Limb (tissue), 2 donors: ENCODE measurements around the gene PRPSAP1.

ENCODE experiments used
- DNase-seq, 2 donors: peaks; one replicate each; pipeline ENCODE4 v3.0.0-alpha.2; 2016; ENCODE audit errors: extremely low spot score in 2 of 2

Gene PRPSAP1

DNA sequence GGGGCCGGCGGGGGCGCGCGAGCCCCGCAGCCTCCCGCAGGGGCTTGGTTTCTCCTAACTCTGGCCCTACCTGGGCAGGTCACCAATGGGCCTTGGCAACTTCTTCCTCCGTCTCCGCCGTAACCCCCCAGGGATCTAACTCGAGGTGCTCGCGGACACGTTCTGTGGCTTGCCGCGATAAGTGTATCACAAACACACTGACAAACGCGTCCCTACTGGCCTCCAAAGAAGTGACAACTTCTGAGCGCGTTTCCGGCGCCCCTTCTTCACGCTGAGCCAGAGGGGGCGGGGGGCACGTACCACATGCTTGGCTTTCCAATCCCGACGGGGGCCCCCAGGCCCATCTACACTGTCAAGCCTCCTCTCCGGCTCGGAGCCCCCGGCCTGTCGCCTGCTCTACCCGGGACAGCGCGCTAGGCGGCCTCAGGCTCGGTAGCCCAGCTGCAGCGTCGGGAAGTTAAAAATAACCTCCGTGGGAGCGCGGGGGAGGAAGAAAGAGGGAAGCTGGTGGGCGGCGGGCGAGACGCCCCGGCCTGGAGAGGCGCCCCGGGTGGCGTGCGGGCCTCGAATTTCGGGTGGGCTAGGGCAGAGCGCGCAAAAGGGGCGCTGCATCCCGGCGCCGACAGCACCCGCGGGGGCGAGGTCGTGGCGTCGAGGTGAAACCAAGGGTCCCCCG is 30.0 kb upstream of the PRPSAP1 start:
- DNase-seq = peak; percentile 32 to 74

DNA sequence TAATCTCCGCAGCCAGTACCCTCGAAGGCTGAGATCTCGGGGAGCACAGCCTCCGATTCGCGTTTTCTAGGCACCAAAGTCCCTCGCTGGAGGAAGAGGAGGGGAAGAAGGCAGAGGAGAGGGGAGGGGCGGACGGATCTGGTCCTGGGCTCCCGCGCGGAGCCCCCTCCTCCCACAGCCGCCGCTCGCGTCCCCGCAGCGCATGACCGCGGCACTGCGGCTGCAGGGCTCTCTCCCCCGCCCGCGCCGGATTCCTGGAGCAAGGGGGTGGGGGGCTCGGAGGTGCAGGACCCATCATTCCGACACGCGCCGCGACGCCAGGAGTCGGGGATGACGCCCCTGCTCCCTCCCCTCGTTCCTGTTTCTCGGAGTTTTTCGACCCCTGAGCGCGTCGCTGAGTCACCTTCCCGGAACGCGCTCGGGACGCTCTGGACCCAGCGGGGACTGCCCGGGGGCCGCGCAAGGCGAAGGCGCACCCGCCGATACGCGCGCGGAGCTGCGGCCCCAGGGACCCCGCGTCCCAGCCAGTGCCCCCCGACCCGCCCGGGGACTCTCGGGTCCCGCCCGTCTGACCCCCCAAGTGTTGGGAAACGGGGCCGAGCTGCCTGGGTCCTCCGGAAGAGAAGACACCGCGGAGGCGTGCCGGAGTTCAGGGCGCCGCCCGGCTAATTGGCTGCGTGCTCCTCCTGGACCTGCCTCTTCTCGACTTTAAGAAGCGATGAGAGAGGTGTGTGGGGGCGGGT is 29.3 kb upstream of the PRPSAP1 start:
- peak in 1 of 2 donors; percentile 78 for DNase-seq

DNA sequence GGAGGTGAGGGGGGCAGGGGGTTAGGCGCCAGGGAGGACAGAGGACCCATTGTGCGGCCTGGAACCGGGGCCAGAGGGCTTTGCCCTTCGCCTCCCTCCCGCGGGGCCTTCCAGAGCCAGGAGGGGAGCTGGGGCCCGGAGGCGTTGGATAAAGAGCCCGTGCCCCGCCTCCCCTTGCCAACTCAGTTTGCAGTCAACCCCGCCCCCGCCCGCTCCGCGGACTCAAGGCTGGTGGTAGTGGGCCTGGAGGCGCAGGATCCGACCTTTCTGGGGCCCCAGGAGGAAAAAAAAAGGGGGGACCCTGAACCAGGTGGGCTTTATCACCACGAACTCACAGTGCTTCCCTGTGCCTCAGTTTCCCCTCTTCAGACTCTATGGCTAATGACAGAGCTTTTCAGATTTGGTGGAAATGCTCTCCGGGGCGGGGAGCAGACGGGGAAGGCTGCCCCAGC is 28.7 kb upstream of the PRPSAP1 start:
- peak in 1 of 2 donors; percentile 75 for DNase-seq

DNA sequence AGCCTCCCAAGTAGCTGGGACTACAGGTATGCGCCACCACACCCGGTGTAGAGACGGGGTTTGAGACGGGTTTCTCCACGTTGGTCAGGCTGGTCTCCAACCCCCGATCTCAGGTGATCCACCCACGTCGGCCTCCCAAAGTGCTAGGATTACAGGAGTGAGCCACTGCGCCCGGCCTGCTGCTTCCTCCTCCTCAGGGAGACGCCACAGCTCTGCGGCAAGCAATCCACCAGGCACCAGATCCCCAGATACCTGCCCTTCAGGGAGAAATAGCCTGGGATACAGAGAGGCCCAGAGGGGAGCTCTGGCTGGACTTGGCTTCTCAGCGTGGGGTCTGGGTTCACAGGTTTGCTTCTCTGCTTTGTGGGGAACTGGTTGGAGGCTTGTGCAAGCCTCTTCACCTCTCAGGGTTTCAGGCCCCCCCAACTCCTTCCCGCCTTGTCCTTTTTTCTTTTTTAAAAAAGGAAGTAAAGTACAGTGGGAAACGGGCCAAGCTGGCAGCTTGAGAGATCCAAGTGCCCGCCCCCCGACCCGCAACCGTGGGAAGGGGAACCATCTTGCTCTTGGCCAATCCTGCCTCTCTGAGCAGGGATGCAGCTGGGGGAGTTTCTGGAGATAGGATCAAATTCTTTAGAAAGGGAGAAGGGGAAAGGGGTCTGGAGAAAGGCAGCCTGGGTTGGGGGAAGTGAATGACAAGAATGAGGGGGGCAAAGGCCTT is 28.1 kb upstream of the PRPSAP1 start:
- DNase-seq = no peak

DNA sequence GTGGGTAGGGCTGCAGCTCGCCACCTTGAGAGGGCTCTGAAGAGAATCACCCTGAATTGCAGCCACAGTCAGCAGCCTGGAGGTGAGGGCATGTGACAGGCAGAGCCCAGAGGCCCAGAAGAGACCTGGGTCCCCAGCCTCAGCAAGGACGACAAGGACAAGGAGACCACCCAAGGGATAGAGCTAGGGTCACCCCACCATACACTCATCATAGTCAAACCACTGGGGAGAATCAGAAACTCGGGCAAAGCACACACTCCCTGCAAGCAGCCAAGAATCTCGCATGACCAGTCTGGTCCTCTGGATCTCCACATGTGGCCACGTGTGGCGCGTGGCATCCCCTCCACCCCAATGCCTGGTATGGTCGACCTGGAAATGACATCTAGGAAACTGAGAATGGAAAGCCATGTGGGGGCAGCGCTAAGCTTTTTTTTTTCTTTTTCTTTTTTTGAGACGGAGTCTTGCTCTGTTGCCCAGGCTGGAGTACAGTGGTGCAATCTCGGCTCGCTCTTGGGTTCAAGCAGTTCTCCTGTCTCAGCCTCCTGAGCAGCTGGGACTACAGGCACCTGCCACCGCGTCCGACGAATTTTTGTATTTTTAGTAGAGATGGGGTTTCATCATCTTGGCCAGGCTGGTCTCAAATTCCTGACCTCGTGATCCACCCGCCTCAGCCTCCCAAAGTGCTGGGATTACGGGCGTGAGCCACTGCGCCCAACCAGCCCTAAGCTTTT is 26.1 kb upstream of the PRPSAP1 start:
- no peak for DNase-seq

DNA sequence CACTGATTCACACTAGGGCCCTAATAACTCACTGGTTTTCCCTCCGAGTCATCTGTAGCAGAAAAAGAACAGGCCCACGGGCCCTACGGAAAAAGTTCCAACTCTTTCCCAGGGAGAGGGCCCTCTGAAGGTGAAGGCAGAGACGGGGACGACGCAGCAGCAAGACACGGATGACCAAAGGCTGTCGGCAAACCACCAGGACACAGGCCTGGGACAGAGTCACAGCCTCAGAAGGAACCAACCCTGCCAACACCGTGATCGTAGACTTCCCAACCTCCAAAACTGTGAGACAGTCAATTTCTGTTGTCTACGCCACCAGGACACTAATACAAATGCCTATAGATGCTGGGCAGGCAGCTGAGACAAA is 25.5 kb upstream of the PRPSAP1 start:
- no peak for DNase-seq

DNA sequence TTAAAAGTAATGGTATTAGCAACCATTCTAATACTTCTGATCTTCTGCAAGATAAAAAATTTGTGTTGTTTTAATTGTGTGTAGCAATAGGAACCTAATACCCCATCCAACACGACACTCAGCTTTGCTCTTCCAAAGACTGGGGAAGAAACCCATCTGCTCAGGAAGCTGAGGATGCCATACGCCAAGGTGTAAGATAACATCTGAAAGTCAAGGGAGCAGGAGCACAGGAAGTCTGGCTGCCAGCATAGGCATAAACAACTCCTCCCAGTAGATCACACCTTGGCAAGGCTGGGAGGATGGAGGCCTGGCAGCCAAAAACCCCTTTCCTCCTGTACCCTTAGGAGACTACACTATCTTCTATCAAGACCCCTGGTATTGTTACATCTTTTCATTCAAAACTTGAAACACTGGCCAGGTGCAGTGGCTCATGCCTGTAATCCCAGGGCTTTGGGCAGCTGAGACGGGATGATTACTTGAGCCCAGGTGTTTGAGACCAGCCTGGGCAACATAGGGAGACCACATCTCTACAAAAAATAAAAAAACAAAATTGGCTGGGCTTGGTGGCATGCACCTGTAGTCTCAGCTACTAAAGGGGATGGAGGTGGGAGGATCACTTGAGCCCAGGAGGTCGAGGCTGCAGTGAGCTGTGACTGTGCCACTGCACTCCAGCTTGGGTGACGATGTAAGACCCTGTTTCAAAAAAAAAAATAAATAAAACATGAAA is 25.0 kb upstream of the PRPSAP1 start:
- no peak for DNase-seq

DNA sequence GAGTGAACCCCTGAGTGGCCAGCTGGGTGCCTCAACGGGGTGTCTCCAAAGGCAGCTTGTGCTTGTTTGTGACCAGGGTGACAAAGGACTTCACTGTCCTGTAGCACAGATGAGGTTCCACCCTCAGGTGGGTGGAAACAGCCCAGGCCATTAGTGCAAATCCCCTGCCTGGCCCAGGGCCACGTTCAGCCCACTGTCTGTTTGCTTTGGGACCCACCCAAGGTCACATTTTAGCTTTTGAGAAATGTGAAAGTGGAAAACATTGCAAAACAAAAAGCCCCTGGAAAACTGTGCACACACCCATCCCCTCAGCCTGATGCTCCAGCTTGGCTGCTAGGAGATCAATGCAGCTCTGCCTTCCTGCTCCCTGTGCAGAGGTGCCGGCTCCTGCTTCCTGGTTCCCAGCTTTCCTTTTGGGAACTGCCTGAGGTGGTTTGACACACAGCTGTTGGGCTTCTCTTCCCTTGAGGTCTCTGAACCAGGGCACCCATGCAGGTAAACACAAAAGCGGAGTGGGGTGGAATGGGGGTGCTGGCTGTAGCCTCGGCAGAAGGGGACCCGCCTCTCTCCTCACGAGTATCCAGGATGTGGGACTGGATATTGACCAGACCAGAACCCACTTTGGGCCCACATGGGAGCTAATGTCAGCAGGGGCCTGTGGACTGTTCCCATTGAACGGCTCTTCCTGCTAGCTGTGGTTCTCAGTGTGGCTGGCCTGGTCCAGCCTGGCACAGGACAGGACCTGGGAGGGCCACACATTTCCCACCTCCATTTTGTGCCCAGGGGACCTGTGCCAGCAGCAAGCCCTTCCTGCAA is 22.8 kb upstream of the PRPSAP1 start:
- DNase-seq = no peak

DNA sequence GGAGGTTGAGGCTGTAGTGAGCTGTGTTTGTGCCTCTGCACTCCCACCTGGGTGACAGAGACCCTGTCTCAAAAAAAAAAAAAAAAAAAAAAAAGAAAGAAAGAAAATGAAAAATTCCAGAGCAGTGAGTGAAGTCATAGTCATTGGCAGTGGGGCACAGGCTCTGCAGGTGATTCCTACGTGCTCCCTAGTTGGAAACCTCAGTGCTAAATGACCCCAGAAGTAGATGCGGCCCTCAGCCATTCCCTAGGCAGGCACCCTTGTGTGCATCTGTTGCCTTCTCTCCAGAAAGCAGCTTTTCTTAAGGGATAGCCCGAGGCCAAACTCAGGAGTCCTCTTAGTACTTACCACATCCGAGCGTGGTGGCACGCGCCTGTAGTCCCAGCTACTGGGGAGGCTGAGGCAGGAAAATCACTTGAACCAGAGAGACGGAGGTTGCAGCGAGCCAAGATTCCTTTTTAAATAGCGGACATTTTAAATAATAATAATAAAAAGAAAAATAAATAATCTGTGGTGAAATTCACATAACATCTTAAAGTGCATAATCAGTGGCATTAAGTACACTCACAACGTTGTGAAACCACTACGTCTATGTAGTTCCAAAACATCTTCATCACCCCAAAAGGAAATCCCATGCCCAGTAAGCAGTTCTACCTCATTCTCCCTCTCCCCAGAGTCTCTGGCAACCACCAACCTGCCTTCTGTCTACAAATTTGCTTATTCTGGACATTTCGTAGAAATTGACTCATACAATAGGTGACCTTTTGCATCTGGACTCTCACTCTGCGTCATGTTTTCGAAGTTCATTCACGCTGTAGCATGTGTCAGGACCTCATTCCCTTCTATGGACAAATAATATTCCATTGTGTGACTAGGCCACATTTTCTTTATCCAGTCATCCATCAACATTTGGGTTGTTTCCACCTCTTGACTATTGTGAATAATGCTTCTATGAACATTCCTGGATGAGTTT is 18.2 kb upstream of the PRPSAP1 start:
- DNase-seq = no peak

DNA sequence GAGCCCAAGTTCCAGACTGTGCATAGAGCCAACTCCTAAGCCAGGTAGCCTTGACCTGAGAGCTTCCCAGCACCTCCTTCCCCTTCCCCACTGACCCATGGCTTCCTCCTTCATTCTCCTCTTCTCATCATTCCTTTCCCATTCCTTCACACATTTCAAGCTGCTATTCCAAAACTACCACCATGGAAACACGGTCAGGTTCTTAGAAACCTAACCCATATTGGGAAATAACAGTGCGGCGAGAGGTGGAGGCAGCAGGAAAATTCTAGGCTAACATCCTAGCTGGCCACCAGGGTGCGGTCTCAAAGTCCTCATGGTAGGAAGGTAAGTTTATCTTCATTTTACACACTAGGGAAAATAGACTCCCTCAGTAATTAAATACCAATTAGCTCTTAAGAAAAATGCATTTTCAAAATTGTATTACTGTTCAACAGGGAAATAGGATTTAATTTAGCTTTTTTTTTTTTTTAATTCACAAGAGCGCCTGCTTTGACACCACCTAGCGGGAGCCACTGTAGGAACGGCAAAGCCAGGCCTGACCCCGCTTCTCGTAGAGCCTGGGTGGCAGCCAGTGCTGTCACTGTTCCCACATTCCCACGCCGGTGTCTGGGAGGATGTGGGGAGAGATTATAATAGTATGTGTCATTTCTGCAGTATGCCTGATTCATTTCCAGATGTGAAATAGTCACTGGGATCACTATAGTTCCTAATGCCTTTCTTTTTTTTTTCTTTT is 16.7 kb upstream of the PRPSAP1 start:
- DNase-seq = peak in 1 of 2 donors; percentile 47

DNA sequence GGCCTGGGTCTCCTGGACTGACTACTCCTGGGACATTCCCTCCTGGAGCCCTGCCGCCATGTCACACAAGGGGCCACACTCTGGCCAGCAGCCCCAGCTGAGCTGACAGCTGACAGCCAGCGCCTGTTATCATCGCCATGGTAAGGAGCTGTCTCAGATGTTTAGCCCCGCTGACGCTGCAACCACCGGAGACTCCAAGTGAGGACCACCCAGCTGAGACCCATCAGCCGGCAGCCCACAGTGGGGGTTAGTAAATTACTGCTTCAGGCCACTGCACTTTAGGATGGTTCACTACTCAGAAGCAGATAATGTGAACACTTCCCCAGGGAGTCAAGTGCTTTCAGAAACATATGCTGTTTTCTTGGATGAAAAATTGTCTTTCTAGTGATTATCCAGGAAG is 16.1 kb upstream of the PRPSAP1 start:
- DNase-seq = peak in 1 of 2 donors; percentile 57

DNA sequence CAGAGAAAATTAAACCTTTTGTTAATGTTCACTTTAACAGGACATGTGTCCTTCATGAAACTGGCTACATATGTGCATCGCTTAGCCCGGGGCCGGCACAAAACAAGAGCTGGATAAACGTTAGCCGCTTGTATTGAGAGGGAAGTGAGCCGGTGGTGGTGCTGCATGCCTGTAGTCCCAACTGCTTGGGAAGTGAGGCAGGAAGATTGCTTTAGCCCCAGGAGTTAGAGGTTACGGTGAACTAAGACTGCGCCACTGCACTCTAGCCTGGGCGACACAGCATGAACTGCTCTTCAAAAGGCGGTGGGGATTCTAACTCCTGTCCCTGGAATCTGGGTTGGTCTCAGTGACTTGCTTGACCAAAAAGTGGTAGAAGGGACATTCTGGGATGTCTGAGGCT is 15.7 kb upstream of the PRPSAP1 start:
- DNase-seq = no peak

DNA sequence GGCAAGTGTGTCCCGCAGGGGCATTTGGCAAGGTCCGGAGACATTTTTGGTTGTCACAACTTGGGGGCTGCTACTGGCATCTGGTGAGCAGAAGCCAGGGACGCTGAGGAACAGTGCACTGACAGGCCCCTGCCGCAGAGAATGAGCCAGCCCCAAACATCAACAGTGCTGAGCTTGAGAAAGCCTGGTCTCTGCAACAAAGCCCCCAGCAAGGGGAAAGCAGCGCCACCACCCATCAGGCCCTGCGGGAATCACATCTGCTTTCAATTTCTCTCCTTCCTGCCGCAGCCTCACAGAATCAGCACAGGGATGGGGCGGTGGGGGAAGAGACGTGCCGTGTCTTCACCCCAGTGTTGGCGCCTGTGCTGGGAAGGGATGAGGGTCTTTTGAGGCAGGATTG is 14.8 kb upstream of the PRPSAP1 start:
- peak in 1 of 2 donors; percentile 60 for DNase-seq

DNA sequence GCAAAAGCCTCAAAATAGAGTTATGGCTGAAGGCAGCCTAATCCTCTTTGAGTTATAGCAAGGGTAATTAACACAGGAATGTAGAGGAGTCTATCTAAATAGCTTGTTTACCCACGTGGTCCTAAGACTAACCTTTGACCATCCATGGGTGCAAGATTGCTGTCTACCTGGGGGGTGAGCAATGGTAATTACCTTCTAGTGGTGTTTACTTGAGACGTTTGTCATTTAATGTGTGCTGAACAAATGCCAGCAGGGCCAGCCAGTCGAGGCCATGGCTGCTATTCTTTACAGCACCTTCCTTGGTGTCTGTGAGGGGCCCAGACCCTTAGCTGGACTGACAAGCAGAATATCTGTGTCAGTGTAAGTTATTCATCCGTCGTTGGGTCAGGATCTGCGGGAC is 13.9 kb upstream of the PRPSAP1 start:
- DNase-seq = no peak

DNA sequence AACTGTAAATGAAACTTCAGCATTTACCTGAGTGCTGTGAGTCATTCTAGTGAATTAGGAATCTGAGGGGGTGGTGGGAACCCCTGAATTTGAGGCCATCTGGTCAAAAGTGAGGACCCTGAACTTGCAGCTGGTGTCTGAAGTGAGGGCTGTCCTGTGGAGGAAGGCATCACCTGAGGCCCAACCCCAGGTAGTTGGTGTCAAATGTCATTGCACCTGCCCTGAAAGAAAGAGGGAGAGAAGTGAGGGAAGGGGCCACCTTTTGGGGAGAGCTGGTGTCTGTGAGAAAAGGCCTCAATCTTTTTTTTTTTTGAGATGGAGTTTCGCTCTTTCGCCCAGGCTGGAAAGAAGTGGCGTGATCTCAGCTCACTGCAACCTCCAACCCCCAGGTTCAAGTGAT is 12.5 kb upstream of the PRPSAP1 start:
- no peak for DNase-seq

DNA sequence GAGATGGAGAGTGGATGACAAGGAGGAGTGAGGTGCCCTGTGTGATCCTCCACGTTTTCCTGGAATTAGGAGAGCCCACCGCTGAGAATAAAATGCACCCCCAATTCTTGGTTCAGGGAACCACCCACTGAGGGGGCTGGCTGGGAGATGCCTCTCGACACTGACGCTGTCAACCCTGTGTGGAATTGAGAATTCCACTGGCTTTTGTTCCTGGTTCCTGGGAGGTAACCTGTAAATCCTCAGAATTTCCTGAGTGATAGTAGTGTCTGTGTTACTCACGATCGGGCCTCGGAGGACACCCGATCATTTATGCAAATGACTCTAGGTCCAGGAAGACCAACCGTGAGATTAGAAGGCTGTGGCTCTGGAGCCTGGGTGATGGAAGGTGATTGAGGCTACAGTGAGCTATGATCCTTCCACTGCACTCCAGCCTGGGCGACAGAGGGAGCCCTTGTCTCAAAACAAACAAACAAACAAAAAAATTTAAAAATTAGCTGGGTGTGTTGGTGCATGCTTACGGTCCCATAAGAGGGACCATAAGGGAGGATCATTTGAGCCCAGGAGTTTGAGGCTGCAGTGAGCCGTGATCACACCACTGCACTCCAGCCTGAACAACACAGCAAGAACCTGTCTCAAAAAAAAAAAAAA is 11.7 kb upstream of the PRPSAP1 start:
- no peak for DNase-seq

DNA sequence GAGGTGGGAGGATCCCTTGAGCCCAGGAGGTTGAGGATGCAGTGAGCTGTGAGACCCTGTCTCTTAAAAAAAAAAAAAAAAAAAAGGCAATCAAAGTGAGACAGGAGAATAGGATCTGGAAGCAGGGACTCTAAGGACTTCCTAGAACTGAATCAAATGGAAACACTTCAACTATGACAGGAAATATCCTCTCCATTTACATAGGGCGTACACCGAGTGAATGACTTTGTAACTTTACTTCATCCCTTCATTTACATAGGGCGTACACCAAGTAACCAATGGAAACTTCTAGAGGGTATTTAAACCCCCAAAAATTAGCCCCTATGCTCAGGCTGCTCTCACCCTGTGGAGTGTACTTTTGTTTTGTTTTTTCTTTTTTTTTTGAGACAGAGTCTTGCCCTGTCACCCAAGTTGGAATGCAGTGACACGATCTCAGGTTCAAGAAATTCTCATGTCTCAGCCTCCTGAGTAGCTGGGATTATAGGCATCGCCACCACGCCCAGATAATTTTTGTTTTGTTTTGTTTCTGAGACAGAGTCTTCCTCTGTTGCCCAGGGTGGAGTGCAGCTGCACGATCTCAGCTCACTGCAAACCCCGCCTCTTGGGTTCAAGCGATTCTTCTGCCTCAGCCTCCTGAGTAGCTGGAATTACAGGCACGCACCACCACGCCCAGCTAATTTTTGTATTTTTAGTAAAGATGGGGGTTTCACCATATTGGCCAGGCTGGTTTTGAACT is 9.6 kb upstream of the PRPSAP1 start:
- DNase-seq = no peak
